Lower lobe of right lung (tissue), 2 donors: ENCODE results near the gene LCN15. TPM values are rescaled to one million over a fixed set of nuclear protein-coding genes. Genes with fewer than 3 reads are reported as not detected.

Source experiments
- ATAC-seq, 2 donors: fragments of 200-7000 bp; cut with Tn5 transposase; one replicate each; pipeline ENCODE4 v1.9.1; 2020 to 2022; ENCODE audit warnings: mild to moderate bottlenecking in 2 of 2, moderate library complexity in 2 of 2
- DNase-seq: peaks from one replicate; pipeline ENCODE4 v3.0.0-alpha.2; 2020
- H3K27ac ChIP-seq: fragments of 200-600 bp; one replicate; pipeline ENCODE4 v1.8.0; 2022
- H3K27me3 ChIP-seq: fragments of 200-600 bp; one replicate; pipeline ENCODE4 v1.8.0; 2022; ENCODE audit warnings: low read depth
- H3K36me3 ChIP-seq: fragments of 200-600 bp; one replicate; pipeline ENCODE4 v1.8.0; 2022; ENCODE audit warnings: mild to moderate bottlenecking
- H3K4me1 ChIP-seq: fragments of 200-600 bp; one replicate; pipeline ENCODE4 v1.8.0; 2022
- H3K4me3 ChIP-seq: fragments of 200-600 bp; one replicate; pipeline ENCODE4 v1.8.0; 2022; ENCODE audit warnings: mild to moderate bottlenecking
- H3K9me3 ChIP-seq: fragments of 200-600 bp; one replicate; pipeline ENCODE4 v1.8.0; 2022
- intact Hi-C: fragments of 100-400 bp; cut with DNase I; formaldehyde crosslinking; loops from one replicate; pipeline ENCODE4 v1.11.0; 2022
- total RNA-seq: library from RNA; stranded (reverse); fragmentation: NEBNext Ultra II Directional; extraction: Animal tissue kit (Norgen Biotek cat#: 25700); gene quantifications from one replicate; pipeline ENCODE4 v1.2.1, GENCODE V29; 2021
- TF ChIP-seq, protein P1 (sequence below): fragments of 200-600 bp; IDR thresholded peaks from one replicate; pipeline ENCODE4 v1.8.0; 2022; ENCODE audit warnings: antibody characterized with exemption, mild to moderate bottlenecking
- donor health status: DM: no; HTN: yes; CAD: no; lungs with severe emphysema.

The LCN15 gene
- total RNA-seq, 1 donor from 2014 or later = not detected

DNA sequence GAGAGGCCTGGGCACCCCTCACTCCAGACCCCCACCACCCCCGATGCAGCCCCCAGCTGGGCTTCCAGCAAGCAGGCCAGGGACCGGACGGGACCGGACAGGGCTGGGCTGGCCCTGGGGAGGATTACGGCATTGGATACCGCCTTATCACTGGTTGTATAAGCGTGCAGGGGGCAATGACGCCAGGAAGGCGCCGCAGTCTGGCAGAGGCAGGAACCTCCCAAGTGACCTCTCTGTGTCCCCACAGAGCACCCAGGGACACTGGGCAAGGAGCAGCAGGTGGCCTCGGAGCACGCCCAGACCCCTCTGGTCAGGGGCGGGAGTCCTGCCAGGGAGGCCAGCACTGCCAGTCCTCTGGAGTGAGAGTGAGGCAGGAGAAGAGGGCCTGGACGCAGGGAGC is 723 bp upstream of the LCN15 start:
- H3K4me3 ChIP-seq = no peak overlapping the region
- H3K27ac ChIP-seq = no peak overlapping the region
- H3K9me3 ChIP-seq = no peaks in the 10 kb centered on the region
- DNase-seq (no peak), ATAC-seq (no peak)
- H3K36me3 ChIP-seq = no peaks in the 10 kb centered on the region
- TF ChIP-seq, protein P1, sequence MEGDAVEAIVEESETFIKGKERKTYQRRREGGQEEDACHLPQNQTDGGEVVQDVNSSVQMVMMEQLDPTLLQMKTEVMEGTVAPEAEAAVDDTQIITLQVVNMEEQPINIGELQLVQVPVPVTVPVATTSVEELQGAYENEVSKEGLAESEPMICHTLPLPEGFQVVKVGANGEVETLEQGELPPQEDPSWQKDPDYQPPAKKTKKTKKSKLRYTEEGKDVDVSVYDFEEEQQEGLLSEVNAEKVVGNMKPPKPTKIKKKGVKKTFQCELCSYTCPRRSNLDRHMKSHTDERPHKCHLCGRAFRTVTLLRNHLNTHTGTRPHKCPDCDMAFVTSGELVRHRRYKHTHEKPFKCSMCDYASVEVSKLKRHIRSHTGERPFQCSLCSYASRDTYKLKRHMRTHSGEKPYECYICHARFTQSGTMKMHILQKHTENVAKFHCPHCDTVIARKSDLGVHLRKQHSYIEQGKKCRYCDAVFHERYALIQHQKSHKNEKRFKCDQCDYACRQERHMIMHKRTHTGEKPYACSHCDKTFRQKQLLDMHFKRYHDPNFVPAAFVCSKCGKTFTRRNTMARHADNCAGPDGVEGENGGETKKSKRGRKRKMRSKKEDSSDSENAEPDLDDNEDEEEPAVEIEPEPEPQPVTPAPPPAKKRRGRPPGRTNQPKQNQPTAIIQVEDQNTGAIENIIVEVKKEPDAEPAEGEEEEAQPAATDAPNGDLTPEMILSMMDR = no peak
- no peaks in the 10 kb centered on the region for H3K4me1 ChIP-seq
- intact Hi-C loops = no loop called here
- peaks cover 12% of the 10 kb centered on the region for H3K27me3 ChIP-seq

DNA sequence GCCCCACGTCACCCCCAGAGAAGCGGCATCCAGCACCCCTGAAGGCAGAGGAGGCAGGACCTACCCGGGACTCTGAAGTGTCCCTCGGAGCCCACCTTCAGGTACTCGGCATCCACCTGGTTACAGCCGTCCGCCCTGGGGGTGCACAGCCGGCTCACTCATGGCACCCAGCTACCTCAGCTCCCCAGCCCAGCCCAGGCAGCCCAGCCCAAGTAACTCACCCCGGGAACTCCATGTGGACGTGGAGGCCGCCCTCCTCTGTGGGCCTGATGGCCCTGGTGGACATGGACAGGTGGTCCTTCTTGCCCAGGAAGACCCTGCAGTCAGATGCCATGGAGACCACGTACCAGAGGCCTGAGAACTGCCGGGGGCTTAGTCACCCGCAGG is 676 bp downstream of the LCN15 start:
- no peak overlapping the region for H3K27ac ChIP-seq
- no peak overlapping the region for H3K4me3 ChIP-seq
- H3K9me3 ChIP-seq = no peaks in the 10 kb centered on the region
- intact Hi-C loops = no loop called here
- TF ChIP-seq, protein P1 = no peak
- no peaks in the 10 kb centered on the region for H3K36me3 ChIP-seq
- H3K27me3 ChIP-seq = peaks cover 16% of the 10 kb centered on the region
- no peak for DNase-seq
- ATAC-seq = no peak
- H3K4me1 ChIP-seq = no peaks in the 10 kb centered on the region

DNA sequence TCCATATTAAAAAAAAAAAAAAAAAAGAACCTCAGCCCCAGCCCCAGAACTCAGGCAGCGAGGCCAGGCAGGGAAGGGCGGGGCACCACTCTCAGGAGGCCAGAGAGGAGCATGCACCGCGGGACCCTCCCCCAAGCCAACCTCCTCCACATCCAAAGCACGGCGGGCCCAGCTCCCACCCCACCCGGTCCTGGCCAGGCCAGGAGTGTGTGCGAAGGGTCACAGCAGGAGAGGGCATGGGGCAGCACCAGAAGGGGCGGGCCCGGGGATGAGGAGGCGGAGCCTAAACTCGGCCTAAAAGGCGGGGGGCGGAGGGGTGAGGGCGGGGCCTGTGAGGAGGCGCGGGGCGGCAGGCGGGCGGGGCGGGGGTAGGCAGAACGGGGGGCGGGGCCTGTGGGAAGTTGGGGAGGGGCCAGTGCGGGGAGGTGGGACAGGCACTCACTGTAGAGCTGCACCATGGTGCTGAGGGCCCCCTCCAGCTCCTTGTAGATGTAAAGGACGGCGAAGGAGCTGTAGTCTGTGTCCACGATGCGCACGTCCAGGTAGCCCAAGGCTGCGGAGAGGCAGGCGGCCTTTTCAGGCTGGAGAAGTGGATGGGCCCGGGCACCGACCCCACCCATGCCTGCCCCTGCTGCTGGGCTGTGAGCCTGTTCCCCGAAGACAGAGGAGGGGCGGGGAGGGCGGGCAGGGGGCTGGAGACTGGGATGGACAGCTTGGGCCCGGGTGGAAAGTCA is 1.2 kb downstream of the LCN15 start:
- no peak overlapping the region for H3K4me3 ChIP-seq
- no peaks in the 10 kb centered on the region for H3K4me1 ChIP-seq
- H3K27ac ChIP-seq = no peak overlapping the region
- H3K36me3 ChIP-seq = no peaks in the 10 kb centered on the region
- TF ChIP-seq, protein P1 = no peak
- DNase-seq (peak; percentile 69), ATAC-seq (peak; percentile 37 to 58)
- no peaks in the 10 kb centered on the region for H3K9me3 ChIP-seq
- intact Hi-C loops = no loop called here
- H3K27me3 ChIP-seq = peaks cover 16% of the 10 kb centered on the region

DNA sequence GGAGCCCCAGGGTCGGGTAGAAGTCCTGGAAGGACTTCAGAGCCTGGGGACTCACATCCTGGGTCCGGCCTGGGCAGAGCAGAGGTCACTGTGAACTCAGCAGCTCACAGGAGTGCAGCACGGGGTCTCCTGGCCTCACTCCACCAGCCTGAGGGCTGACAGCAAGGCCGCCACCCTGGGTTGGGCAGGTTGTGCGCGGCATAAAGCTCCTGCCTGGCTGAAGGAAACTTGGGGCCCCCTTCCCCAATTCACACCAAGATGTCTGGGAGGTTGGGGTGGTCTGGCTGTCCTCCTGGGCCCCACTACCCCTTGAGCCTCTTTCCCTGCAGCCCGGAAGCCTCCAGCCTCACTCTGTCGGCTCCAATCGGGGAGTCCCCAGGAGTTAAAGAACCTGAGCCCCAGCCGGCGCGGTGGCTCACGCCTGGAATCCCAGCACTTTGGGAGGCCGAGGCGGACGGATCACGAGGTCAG is 2.1 kb downstream of the LCN15 start:
- Histone ChIP-seq H3K4me3 (no peak overlapping the region), H3K27ac (no peak overlapping the region), H3K4me1 (no peaks in the 10 kb centered on the region), H3K9me3 (no peaks in the 10 kb centered on the region), H3K27me3 (peaks cover 16% of the 10 kb centered on the region), H3K36me3 (no peaks in the 10 kb centered on the region)
- TF ChIP-seq, protein P1 = no peak
- ATAC-seq = no peak
- DNase-seq = peak; percentile 38
- intact Hi-C loops = no loop called here

DNA sequence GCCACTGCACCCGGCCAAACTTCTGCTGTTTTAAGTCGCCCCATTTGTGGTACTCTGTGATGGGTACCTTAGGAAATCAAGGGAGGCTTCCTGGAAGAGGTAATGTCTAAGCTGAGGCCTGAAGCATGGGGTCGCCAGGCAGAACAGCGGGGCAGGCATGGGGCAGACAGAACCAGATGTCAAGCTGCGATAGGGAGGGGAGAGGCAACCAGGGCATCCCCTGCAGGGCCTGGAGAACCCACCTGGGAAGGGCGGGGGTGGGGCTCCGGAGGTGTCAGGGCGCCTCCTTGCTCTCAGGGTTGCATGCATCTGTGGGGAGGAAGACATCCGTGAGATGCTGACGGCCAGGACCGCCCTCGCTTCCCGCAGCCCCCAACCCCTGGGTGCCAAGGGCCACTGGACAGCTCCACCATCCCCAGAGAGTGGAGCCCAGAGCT is 2.8 kb downstream of the LCN15 start:
- H3K4me1 ChIP-seq = no peaks in the 10 kb centered on the region
- H3K9me3 ChIP-seq = no peaks in the 10 kb centered on the region
- DNase-seq (peak; percentile 34), ATAC-seq (no peak)
- H3K36me3 ChIP-seq = no peaks in the 10 kb centered on the region
- H3K27me3 ChIP-seq = peaks cover 16% of the 10 kb centered on the region
- no peak overlapping the region for H3K27ac ChIP-seq
- TF ChIP-seq, protein P1 = no peak
- no peak overlapping the region for H3K4me3 ChIP-seq
- intact Hi-C loops = no loop called here
